Neural crest cell (in vitro differentiated cells): Measurements from ENCODE around the gene KANSL2. TPM values are rescaled to one million over a fixed set of nuclear protein-coding genes. Genes with fewer than 3 reads are reported as not detected.

Experiments used
- DNase-seq: peaks from one replicate; pipeline ENCODE4 v3.0.0; 2021; ENCODE audit warnings: low read depth, mixed read lengths, low spot score
- H3K27ac Mint-ChIP-seq: one replicate; pipeline ENCODE4 v1.8.0; 2021; ENCODE audit warnings: mild to moderate bottlenecking, mixed read lengths; ENCODE audit not compliant: unreplicated experiment
- H3K27me3 Mint-ChIP-seq: 2 replicates; pipeline ENCODE4 v1.8.0; 2021; ENCODE audit warnings: low read depth, mild to moderate bottlenecking, mixed read lengths
- H3K36me3 Mint-ChIP-seq: 2 replicates; pipeline ENCODE4 v1.8.0; 2021; ENCODE audit warnings: low read depth, mild to moderate bottlenecking, mixed read lengths
- H3K4me1 Mint-ChIP-seq: 2 replicates; pipeline ENCODE4 v1.8.0; 2021; ENCODE audit warnings: mixed read lengths
- H3K4me3 Mint-ChIP-seq: one replicate; pipeline ENCODE4 v1.8.0; 2021; ENCODE audit warnings: mild to moderate bottlenecking, mixed read lengths
- H3K9me3 Mint-ChIP-seq: 2 replicates; pipeline ENCODE4 v1.8.0; 2021; ENCODE audit warnings: mixed read lengths
- CTCF ChIP-seq: fragments of 200-600 bp; sonication (generic); conservative IDR thresholded peaks from 2 replicates; pipeline ENCODE4 v1.5.0; 2021; ENCODE audit warnings: antibody characterized with exemption, mild to moderate bottlenecking
- total RNA-seq: library from RNA; stranded (reverse); gene quantifications from 2 replicates; pipeline ENCODE4 v1.2.1, GENCODE V29; 2021

The KANSL2 gene
- total RNA-seq, 1 donor from 2014 or later = 60.7 TPM

- Mint-ChIP-seq H3K27me3 (no peaks in the 10 kb centered on the region), H3K27ac (no peak overlapping the region), H3K36me3 (peaks cover 22% of the 10 kb centered on the region), H3K9me3 (no peaks in the 10 kb centered on the region), H3K4me1 (no peaks in the 10 kb centered on the region), H3K4me3 (no peak overlapping the region)
- no peak for DNase-seq
- no peak for TF ChIP-seq CTCF
Measured at GRCh38 chr12:48694038-48694437, 12.0 kb upstream of the KANSL2 start.

GRCh38 chr12:48693572-48693971 is 11.5 kb upstream of the KANSL2 start:
- TF ChIP-seq CTCF = no peak
- Mint-ChIP-seq H3K27me3 (no peaks in the 10 kb centered on the region), H3K27ac (no peak overlapping the region), H3K4me1 (no peaks in the 10 kb centered on the region), H3K9me3 (no peaks in the 10 kb centered on the region), H3K4me3 (no peak overlapping the region), H3K36me3 (peaks cover 24% of the 10 kb centered on the region)
- no peak for DNase-seq

- H3K36me3 Mint-ChIP-seq = peaks cover 27% of the 10 kb centered on the region
- no peak for DNase-seq
- no peaks in the 10 kb centered on the region for H3K9me3 Mint-ChIP-seq
- TF ChIP-seq CTCF = no peak
- no peaks in the 10 kb centered on the region for H3K4me1 Mint-ChIP-seq
- no peak overlapping the region for H3K4me3 Mint-ChIP-seq
- no peak overlapping the region for H3K27ac Mint-ChIP-seq
- H3K27me3 Mint-ChIP-seq = no peaks in the 10 kb centered on the region
Measured at GRCh38 chr12:48691826-48692487, 9.9 kb upstream of the KANSL2 start.

- Mint-ChIP-seq H3K9me3 (no peaks in the 10 kb centered on the region), H3K4me3 (no peak overlapping the region), H3K36me3 (peaks cover 28% of the 10 kb centered on the region), H3K27me3 (no peaks in the 10 kb centered on the region), H3K4me1 (no peaks in the 10 kb centered on the region), H3K27ac (no peak overlapping the region)
- no peak for TF ChIP-seq CTCF
- DNase-seq = no peak
Measured at GRCh38 chr12:48690990-48691389, 9.0 kb upstream of the KANSL2 start.

- no peak for DNase-seq
- H3K9me3 Mint-ChIP-seq = no peaks in the 10 kb centered on the region
- H3K27ac Mint-ChIP-seq = no peak overlapping the region
- H3K4me3 Mint-ChIP-seq = no peak overlapping the region
- no peaks in the 10 kb centered on the region for H3K27me3 Mint-ChIP-seq
- no peaks in the 10 kb centered on the region for H3K4me1 Mint-ChIP-seq
- TF ChIP-seq CTCF = no peak
- peaks cover 24% of the 10 kb centered on the region for H3K36me3 Mint-ChIP-seq
Measured at GRCh38 chr12:48690436-48690835, 8.4 kb upstream of the KANSL2 start.
